Muscle of leg (tissue), 16 donors: ENCODE measurements around the gene APOC3. TPM values are rescaled to one million over a fixed set of nuclear protein-coding genes. Genes with fewer than 3 reads are reported as not detected.

Experiments
- DNase-seq: peaks from one replicate; pipeline ENCODE4 v3.0.0; 2013
- H3K27ac ChIP-seq: one replicate; pipeline ENCODE4 v1.5.1; 2013; ENCODE audit warnings: mild to moderate bottlenecking, low read length, control low read depth
- H3K27me3 ChIP-seq: one replicate; pipeline ENCODE4 v1.6.1; 2013; ENCODE audit warnings: low read length; ENCODE audit not compliant: control insufficient read depth, insufficient read depth
- H3K36me3 ChIP-seq: one replicate; pipeline ENCODE4 v1.6.1; 2013; ENCODE audit warnings: low read length; ENCODE audit not compliant: control insufficient read depth, insufficient read depth
- H3K4me1 ChIP-seq: one replicate; pipeline ENCODE4 v1.6.1; 2013; ENCODE audit warnings: low read length; ENCODE audit not compliant: control insufficient read depth, insufficient read depth
- H3K4me3 ChIP-seq: one replicate; pipeline ENCODE4 v1.5.1; 2013; ENCODE audit warnings: low read length, control low read depth
- H3K9me3 ChIP-seq: replicated peaks from 2 replicates; pipeline ENCODE4 v1.6.1; 2013; ENCODE audit warnings: low read depth, low read length; ENCODE audit not compliant: control insufficient read depth
- WGBS: methylation state at CpG from one replicate; pipeline ENCODE4 v1.1.5; 2013; ENCODE audit warnings: missing lambda C conversion rate; ENCODE audit not compliant: insufficient coverage; 5-methylcytosine and 5-hydroxymethylcytosine counted together
- long read RNA-seq, 11 donors: transcript quantifications; one replicate each; lab custom pipeline, GENCODE V29; 2026
- polyA plus RNA-seq, 8 donors: library from polyadenylated mRNA; unstranded; fragments of 120-200 nt; gene quantifications; one replicate each; pipeline versions ENCODE4 v1.2.1 to v1.2.3, GENCODE V29; 2013; ENCODE audit warnings: inconsistent platforms in 1 of 8, low replicate concordance in 1 of 8; ENCODE audit not compliant: insufficient read length in 8 of 8, insufficient read depth in 1 of 8
- total RNA-seq: library from RNA; stranded (reverse); fragments of 120-200 nt; gene quantifications from one replicate; pipeline ENCODE4 v1.2.4, GENCODE V29; 2013

The APOC3 gene
- total RNA-seq (0.40 TPM), polyA plus RNA-seq (10 to 100 TPM in 2 of 8 donors, 1 to 10 TPM in 1, under 1 TPM in 2, not detected in 3; 0.53 to 36.6 (median 4.3) TPM)
- long read RNA-seq, donor 1 = 0 reads
- long read RNA-seq, donor 2 = 0 reads
- long read RNA-seq, donor 3 = 0 reads
- long read RNA-seq, donor 4, partial matches to known transcripts = 0 of 1 reads
- long read RNA-seq, donor 4, other reads (novel, unspliced or antisense) = 0 of 1 reads
- long read RNA-seq, donor 5 = 0 reads
- long read RNA-seq, donor 6, partial matches to known transcripts = 37 of 41 reads
- long read RNA-seq, donor 6, other reads (novel, unspliced or antisense) = 0 of 41 reads
- long read RNA-seq, donor 7 = 0 reads
- long read RNA-seq, donor 8 = 0 reads
- long read RNA-seq, donor 9, transcript APOC3-201 (4 exons, 550 nt) = major isoform, 10 of 16 reads
- long read RNA-seq, donor 9, partial matches to known transcripts = 5 of 16 reads
- long read RNA-seq, donor 9, other reads (novel, unspliced or antisense) = 0 of 16 reads
- long read RNA-seq, donor 10 = 0 reads
- long read RNA-seq, donor 11, transcript APOC3-201 (4 exons, 550 nt) = major isoform, 5 of 92 reads
- long read RNA-seq, donor 11, partial matches to known transcripts = 87 of 92 reads
- long read RNA-seq, donor 11, other reads (novel, unspliced or antisense) = 0 of 92 reads

DNA sequence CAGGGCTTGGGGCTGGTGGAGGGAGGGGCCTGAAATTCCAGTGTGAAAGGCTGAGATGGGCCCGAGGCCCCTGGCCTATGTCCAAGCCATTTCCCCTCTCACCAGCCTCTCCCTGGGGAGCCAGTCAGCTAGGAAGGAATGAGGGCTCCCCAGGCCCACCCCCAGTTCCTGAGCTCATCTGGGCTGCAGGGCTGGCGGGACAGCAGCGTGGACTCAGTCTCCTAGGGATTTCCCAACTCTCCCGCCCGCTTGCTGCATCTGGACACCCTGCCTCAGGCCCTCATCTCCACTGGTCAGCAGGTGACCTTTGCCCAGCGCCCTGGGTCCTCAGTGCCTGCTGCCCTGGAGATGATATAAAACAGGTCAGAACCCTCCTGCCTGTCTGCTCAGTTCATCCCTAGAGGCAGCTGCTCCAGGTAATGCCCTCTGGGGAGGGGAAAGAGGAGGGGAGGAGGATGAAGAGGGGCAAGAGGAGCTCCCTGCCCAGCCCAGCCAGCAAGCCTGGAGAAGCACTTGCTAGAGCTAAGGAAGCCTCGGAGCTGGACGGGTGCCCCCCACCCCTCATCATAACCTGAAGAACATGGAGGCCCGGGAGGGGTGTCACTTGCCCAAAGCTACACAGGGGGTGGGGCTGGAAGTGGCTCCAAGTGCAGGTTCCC, at the start of gene APOC3:
TSS of gene APOC3 (plus strand) at position 383 of the 659 bp plus-strand sequence. CDS start 676 bp downstream, outside the sequence.
- Histone ChIP-seq H3K4me1 (peaks cover 4% of the 10 kb centered on the region), H3K36me3 (no peaks in the 10 kb centered on the region), H3K27me3 (no peaks in the 10 kb centered on the region), H3K4me3 (no peak within 1 kb of the TSS), H3K27ac (no peak within 1 kb of the TSS), H3K9me3 (no peaks in the 10 kb centered on the region)
- no peak for DNase-seq
- WGBS = 73% methylated on average over 5 of the region's 9 CpGs

DNA sequence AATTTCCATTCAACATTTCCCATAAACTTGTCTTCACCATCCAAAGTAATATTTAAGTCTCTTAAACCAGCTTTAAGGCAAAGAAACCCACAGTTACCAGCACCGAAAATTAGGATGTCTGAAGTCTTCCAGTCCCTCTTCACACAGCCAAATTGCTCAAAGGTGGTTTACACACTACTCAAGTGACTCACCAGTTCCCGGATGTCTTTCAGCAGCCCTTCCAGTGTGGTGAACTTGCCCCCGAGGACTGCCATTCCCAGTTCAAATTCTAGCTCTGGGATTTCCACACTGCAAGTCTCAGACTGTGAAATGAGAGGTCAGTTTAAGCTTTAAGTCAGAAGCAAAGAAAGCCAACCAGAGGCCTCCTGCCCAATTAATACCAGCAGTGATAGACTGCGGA, 47.0 kb upstream of the APOC3 start:
- H3K4me3 ChIP-seq = no peak overlapping the region
- H3K36me3 ChIP-seq = peaks cover 63% of the 10 kb centered on the region
- WGBS = 93% methylated on average over 3 of the region's 4 CpGs
- no peak overlapping the region for H3K27ac ChIP-seq
- H3K27me3 ChIP-seq = no peaks in the 10 kb centered on the region
- peaks cover 7% of the 10 kb centered on the region for H3K4me1 ChIP-seq
- no peak for DNase-seq
- H3K9me3 ChIP-seq = no peaks in the 10 kb centered on the region

DNA sequence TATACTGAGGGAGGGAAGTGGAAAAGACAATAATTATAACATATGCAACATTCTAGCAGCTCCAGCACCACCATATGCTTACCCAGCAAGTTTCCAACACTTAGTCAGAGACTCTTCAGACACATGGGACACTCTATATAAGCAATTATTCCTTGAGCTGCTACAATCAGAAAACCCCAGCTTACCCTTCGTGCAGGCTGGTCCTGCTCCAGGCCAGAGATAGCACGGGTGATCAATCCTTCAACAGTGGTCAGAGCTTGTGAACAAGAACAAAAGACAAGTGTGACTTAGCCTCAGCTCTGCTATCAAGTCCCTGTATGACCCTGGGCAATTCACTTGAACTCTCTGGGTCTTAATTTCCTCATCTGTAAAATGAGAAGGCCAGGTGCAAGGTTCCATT, 43.4 kb upstream of the APOC3 start:
- no peak for DNase-seq
- H3K27me3 ChIP-seq = no peaks in the 10 kb centered on the region
- no peaks in the 10 kb centered on the region for H3K9me3 ChIP-seq
- no peak overlapping the region for H3K4me3 ChIP-seq
- WGBS = 94% methylated on average over 2 of the region's 2 CpGs
- peaks cover 44% of the 10 kb centered on the region for H3K36me3 ChIP-seq
- H3K4me1 ChIP-seq = peaks cover 17% of the 10 kb centered on the region
- H3K27ac ChIP-seq = no peak overlapping the region

DNA sequence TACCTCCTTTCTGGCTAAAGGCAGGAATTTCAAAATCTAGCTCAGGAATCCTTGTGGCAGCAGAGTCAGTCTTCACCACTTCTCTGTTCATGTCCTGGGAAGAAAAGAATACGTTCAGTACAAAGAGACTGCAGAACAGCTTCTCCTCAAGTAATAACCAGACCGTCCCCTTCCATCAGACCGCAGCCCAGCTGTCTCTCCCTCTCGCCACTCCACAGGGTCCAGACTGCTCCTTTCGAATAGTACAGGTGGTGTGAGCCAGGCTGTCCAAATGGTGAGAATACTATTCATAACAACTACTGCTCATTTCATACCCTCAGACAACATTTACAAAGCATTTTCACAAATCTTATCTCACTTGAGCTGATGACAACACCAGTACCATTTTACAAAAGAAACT, 42.7 kb upstream of the APOC3 start:
- Histone ChIP-seq H3K9me3 (no peaks in the 10 kb centered on the region), H3K27me3 (no peaks in the 10 kb centered on the region), H3K27ac (peak overlapping the region; percentile 55), H3K4me1 (peaks cover 20% of the 10 kb centered on the region), H3K4me3 (peak overlapping the region; percentile 88), H3K36me3 (peaks cover 43% of the 10 kb centered on the region)
- no peak for DNase-seq
- WGBS = no CpG with 5 or more reads among the region's 5 CpGs

DNA sequence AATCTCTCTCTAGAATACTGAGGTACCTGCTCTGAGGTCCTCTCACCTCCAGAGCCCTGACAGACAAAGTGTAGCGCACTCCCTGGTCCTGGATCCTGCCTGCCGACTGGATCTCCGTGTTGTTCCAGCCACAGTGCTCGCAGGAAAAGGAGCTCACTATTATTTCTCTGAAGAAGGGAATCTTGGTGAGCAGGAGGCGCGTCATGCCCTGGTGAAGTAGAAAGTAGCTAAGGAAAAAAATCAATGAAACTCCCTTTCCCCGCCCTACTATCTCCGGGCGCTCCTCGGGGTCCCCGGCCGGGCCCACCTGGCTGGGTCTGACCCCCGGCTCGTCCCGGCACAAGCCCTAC, 42.3 kb upstream of the APOC3 start:
- H3K36me3 ChIP-seq = peaks cover 40% of the 10 kb centered on the region
- H3K9me3 ChIP-seq = no peaks in the 10 kb centered on the region
- no peaks in the 10 kb centered on the region for H3K27me3 ChIP-seq
- 1% methylated on average over 13 of the region's 15 CpGs for WGBS
- H3K4me3 ChIP-seq = peak overlapping the region; percentile 88
- H3K27ac ChIP-seq = peak overlapping the region; percentile 55
- no peak for DNase-seq
- H3K4me1 ChIP-seq = peaks cover 20% of the 10 kb centered on the region

DNA sequence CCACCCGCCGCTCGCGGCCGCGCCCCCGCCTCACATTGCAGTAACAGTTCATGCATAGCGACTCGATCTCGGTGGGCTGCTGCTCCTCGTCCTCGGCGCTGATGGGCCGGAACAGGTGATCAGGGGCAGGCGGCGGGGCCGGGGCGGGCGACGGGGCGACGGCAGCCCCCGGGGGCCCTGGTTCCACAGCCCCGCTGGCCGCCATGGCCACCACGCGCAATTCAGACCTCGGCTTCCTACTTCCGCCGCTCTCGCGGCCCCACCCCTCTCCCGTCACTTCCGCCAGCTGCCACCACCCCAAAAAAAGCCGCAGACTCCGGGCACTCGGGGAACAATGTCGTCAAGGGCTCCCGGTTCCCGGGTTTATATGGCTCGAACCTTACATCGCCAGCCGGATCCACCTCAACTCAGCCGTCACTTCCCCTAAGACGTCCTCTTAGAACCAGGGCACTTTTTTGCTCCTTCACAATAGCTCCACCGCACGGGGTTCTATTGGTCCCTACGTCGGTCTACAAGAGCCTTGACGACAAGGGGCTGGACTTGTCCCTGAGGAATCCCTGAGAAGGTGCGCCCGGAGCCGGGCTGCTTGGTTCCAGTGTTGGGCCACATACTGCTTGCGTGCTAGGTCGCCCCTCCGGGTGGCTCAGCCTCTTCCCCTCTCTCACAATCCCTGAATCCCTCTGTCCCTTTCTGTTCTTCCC, 41.8 kb upstream of the APOC3 start, which contains the start of gene ZPR1:
TSS of gene ZPR1 (minus strand) at position 238 of the 701 bp plus-strand sequence. CDS start at position 205, 33 bp downstream.
- WGBS = under 1% methylated on average over 56 of the region's 56 CpGs
- Histone ChIP-seq H3K27me3 (no peaks in the 10 kb centered on the region), H3K27ac (peak within 1 kb of the TSS; percentile 93), H3K9me3 (no peaks in the 10 kb centered on the region), H3K36me3 (peaks cover 35% of the 10 kb centered on the region), H3K4me1 (peaks cover 20% of the 10 kb centered on the region), H3K4me3 (peak within 1 kb of the TSS; percentile 88)
- peak; percentile 89 for DNase-seq

DNA sequence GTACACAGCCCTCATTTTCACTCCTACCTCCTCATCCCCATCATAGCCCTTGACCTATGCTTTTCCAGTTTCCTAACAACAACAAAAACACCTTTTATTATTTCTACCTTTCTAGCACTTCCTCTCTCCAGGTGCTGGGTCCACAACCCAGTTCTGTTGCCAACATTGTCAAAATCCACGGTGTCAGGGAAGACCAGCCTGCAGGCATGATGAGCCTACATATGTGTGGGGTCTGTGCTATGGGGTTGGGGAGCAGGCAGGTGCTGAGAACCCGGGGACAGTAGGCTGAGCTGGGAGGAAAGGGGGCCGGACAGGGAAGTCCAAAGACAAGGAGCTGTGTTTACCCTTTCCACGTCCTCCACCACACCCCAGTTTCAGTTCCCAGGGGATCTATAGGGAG, 41.2 kb upstream of the APOC3 start:
- peak overlapping the region; percentile 93 for H3K27ac ChIP-seq
- WGBS = no CpG with 5 or more reads among the region's 4 CpGs

DNA sequence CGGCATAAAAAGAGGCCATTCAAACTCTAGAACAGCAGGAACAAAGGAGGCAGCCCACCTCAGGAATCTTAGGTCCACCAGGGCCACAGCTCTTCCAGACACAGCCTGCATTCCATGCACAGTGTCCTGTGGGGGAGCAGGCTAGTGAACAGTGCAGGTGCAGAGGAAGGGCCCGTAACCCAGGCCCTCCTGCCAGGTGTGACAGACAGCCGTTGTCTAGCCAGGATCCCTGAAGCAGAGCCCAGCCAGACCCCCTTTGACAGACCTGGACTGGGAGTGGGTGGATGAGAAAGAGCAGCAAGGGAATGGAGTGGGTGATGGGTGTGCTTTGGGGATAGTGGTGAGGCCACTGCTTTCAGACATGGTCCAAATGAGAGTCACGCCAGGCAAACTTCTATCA, 40.7 kb upstream of the APOC3 start:
- Histone ChIP-seq H3K36me3 (peaks cover 27% of the 10 kb centered on the region), H3K4me1 (peaks cover 20% of the 10 kb centered on the region), H3K4me3 (no peak overlapping the region), H3K27ac (no peak overlapping the region), H3K9me3 (no peaks in the 10 kb centered on the region), H3K27me3 (no peaks in the 10 kb centered on the region)
- WGBS = 60% methylated on average over 1 of the region's 4 CpGs
- no peak for DNase-seq

More for the DNA sequence above, 41.2 kb upstream of the APOC3 start:
- DNase-seq = no peak
- H3K27me3 ChIP-seq = no peaks in the 10 kb centered on the region
- peak overlapping the region; percentile 88 for H3K4me3 ChIP-seq
- peaks cover 29% of the 10 kb centered on the region for H3K36me3 ChIP-seq
- H3K4me1 ChIP-seq = peaks cover 20% of the 10 kb centered on the region
- no peaks in the 10 kb centered on the region for H3K9me3 ChIP-seq

DNA sequence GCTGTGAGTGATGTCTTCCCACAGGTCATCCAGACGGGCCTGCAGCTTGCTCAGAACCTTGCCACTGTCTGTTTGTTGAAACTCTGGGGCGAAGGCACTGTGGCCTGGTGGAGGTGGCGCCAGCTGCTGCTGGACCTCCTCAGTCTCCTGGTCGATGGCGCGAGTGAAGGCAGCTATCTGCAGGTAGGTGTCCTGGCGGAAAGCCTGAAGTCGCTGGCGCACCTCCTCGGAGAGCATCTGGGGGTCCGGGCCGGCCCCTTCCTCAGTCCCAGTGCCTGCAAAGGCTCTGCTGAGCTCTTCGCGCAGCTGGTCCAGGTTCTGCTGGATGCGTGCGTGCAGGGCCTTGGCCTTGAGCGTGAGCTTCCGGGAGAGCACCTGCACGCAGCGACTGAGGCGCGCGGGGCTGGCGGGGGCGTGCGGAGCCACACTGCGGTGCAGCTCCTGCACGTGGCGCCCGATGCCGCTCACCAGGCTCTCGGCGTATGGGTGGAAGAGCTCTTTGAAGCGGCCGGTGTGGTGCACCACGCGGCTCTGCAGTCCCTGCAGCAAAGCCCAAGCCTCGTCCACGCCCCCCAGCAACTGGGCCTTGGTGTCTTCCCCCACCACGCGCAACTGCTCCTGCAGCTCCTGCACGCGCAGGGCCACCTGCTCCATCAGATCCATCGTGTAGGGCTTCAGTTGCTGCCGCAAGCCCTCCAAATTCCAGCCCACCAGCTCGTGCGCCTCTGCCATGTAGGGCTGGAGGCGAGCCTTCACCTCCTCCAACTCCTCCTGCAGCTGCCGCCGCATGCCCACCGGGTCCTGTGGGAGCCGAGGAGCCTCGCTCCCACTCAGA, 39.3 kb upstream of the APOC3 start:
- peaks cover 20% of the 10 kb centered on the region for H3K4me1 ChIP-seq
- no peak overlapping the region for H3K4me3 ChIP-seq
- 80% methylated on average over 53 of the region's 53 CpGs for WGBS
- DNase-seq = no peak
- H3K27me3 ChIP-seq = no peaks in the 10 kb centered on the region
- no peaks in the 10 kb centered on the region for H3K9me3 ChIP-seq
- peaks cover 13% of the 10 kb centered on the region for H3K36me3 ChIP-seq
- no peak overlapping the region for H3K27ac ChIP-seq
